ENCODE data around the gene SPATA6. TPM values are rescaled to one million over a fixed set of nuclear protein-coding genes. Genes with fewer than 3 reads are reported as not detected.

Gene SPATA6
- total and polyA plus RNA-seq, 2 experiments from 2014 or later, result 10.6 to 13.3 TPM

DNA sequence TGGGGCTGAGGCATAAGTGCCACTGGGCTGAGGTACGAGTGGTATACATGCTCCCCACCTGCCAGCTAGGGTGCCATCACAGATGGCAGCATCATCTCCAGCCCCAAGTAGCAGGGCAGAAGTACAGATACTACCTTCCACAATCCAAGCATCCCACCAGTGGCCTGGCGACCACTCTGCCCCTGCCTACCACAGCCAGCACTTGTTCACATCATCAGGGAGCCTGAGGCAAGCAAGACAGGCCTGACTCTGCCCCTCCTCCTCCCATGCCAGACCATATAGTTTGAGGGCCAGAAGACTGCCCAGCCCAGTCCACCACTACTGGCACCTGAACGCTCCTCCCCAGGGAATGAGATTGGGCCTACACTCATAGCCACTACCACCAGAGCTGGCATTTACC, 84.6 kb downstream of the SPATA6 start (continued):
- no peak for TF ChIP-seq ZNF462 (CRISPR knock-in tag; IDR thresholded peaks at IDR 0.05)
- no peak for TF ChIP-seq STAT1 (IDR thresholded peaks at IDR 0.05; ENCODE audit: unreplicated experiment)
- TF ChIP-seq POLR2AphosphoS5 (IDR thresholded peaks at IDR 0.05; ENCODE audit: low read depth), result no peak
- no peak for TF ChIP-seq JUNB (IDR thresholded peaks at IDR 0.05; ENCODE audit: unreplicated experiment)
- no peak for TF ChIP-seq CTCF (conservative IDR thresholded peaks at IDR 0.05; ENCODE audit: low read depth in 2 of 2)
- TF ChIP-seq ZNF114 (CRISPR knock-in tag; IDR thresholded peaks at IDR 0.05), result no peak
- TF ChIP-seq, protein P1, sequence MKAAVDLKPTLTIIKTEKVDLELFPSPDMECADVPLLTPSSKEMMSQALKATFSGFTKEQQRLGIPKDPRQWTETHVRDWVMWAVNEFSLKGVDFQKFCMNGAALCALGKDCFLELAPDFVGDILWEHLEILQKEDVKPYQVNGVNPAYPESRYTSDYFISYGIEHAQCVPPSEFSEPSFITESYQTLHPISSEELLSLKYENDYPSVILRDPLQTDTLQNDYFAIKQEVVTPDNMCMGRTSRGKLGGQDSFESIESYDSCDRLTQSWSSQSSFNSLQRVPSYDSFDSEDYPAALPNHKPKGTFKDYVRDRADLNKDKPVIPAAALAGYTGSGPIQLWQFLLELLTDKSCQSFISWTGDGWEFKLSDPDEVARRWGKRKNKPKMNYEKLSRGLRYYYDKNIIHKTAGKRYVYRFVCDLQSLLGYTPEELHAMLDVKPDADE (IDR thresholded peaks at IDR 0.05), result no peak
- no peak for TF ChIP-seq EZH2phosphoT487 (IDR thresholded peaks at IDR 0.05; ENCODE audit: unreplicated experiment)
- TF ChIP-seq CREB1 (CRISPR knock-in tag; IDR thresholded peaks at IDR 0.05; ENCODE audit: low read depth), result no peak
